Endothelial cell of umbilical vein (primary cell): ENCODE results near the gene OR5AS1.

Experiments
- EZH2 ChIP-seq: IDR thresholded peaks from 2 replicates; pipeline ENCODE4 v1.6.1; 2012; ENCODE audit warnings: borderline replicate concordance, low read depth, mild to moderate bottlenecking, moderate library complexity, low read length, inconsistent platforms; ENCODE audit not compliant: severe bottlenecking
- GATA2 ChIP-seq: IDR thresholded peaks from 2 replicates; pipeline ENCODE4 v1.7.0; 2011; ENCODE audit warnings: low read depth, mild to moderate bottlenecking, moderate library complexity, mixed read lengths, low read length; ENCODE audit not compliant: insufficient read length, insufficient read depth
- JUN ChIP-seq: IDR thresholded peaks from 2 replicates; pipeline ENCODE4 v1.6.1; 2011; ENCODE audit warnings: borderline replicate concordance, low read depth; ENCODE audit not compliant: insufficient read length, insufficient read depth
- MYC ChIP-seq: IDR thresholded peaks from one replicate; pipeline ENCODE4 v1.6.1; 2011; ENCODE audit warnings: mild to moderate bottlenecking, low read depth, low read length
- POLR2A ChIP-seq: IDR thresholded peaks from 2 replicates; pipeline ENCODE4 v1.6.1; 2012; ENCODE audit warnings: low read depth, mild to moderate bottlenecking, control low read depth, low read length
- POLR2AphosphoS5 ChIP-seq: IDR thresholded peaks from 2 replicates; pipeline ENCODE4 v1.6.1; 2012; ENCODE audit warnings: low read depth, mild to moderate bottlenecking, control low read depth, low read length, moderate library complexity; ENCODE audit not compliant: insufficient read depth
- TF ChIP-seq, protein P1 (sequence below), 2 donors: IDR thresholded peaks; 1 replicate in 1 of 2; 2 replicates in 1 of 2; pipeline ENCODE4 v1.5.1; 2011; ENCODE audit warnings: low read length in 2 of 2, mild to moderate bottlenecking in 2 of 2, moderate library complexity in 2 of 2, control low read depth in 1 of 2, inconsistent platforms in 1 of 2, low read depth in 1 of 2; ENCODE audit not compliant: insufficient read depth in 1 of 2; ENCODE audit errors: extremely low read depth in 1 of 2
- TF ChIP-seq, protein P2 (sequence below): IDR thresholded peaks from 2 replicates; pipeline ENCODE4 v1.6.1; 2011; ENCODE audit not compliant: insufficient read depth, insufficient read length

DNA sequence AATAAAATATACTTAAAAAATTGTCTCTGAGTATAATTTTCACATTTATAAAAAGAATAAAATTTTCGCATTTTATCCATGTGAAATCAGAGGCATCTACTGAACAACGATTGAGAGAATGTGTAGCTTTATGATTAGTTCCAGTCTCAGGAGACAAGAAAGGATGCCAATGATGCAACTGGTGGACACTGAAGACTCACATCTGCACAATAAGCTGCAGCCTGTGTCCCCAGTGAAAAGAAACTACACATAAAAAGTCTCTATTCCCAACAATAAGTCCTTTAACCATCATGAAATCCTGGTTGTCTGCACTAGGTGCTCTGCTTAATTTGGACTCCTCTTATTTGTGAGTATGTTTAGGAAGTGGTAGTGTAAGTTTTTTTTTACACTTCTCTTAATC is 22.0 kb downstream of the OR5AS1 start:
- TF ChIP-seq, protein P1, sequence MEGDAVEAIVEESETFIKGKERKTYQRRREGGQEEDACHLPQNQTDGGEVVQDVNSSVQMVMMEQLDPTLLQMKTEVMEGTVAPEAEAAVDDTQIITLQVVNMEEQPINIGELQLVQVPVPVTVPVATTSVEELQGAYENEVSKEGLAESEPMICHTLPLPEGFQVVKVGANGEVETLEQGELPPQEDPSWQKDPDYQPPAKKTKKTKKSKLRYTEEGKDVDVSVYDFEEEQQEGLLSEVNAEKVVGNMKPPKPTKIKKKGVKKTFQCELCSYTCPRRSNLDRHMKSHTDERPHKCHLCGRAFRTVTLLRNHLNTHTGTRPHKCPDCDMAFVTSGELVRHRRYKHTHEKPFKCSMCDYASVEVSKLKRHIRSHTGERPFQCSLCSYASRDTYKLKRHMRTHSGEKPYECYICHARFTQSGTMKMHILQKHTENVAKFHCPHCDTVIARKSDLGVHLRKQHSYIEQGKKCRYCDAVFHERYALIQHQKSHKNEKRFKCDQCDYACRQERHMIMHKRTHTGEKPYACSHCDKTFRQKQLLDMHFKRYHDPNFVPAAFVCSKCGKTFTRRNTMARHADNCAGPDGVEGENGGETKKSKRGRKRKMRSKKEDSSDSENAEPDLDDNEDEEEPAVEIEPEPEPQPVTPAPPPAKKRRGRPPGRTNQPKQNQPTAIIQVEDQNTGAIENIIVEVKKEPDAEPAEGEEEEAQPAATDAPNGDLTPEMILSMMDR (IDR thresholded peaks at IDR 0.05; ENCODE audit: extremely low read depth in 1 of 2, insufficient read depth in 1 of 2, low read depth in 1 of 2, low read length in 2 of 2), result no peak
- no peak for TF ChIP-seq POLR2AphosphoS5
- TF ChIP-seq POLR2A, result no peak
- TF ChIP-seq GATA2, result no peak
- TF ChIP-seq, protein P2, sequence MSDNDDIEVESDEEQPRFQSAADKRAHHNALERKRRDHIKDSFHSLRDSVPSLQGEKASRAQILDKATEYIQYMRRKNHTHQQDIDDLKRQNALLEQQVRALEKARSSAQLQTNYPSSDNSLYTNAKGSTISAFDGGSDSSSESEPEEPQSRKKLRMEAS, result no peak
- TF ChIP-seq JUN, result no peak
- TF ChIP-seq EZH2, result no peak
- no peak for TF ChIP-seq MYC
